ENCODE measurements around the gene GSTM2.

The GSTM2 gene

DNA sequence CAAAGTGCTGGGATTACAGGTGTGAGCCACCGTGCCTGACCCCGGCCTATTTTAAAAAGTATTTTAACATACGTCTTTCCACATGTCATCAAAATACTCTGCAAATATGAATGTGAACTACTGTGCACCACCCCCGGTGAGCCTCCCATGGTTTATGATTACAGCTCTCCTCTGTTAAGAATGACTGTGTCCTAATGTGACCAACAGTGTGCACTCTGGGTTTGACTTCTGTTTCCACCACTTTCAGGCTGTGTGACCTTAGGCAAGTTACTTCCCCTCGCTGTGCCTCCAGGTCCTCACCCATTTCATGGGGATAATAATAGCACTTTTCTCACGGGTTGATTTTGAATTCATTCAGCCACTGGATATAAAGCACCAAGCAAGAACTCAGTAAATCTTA is 33.6 kb upstream of the GSTM2 start:
- Histone ChIP-seq H4K91ac (ENCODE audit: low read depth, low read length, poor library complexity) (no peak overlapping the region), H2BK15ac (ENCODE audit: low read length) (no peak overlapping the region), H3K79me1 (ENCODE audit: low read depth, low read length) (peaks cover 1% of the 10 kb centered on the region), H3K4me3 (ENCODE audit: low read length in 2 of 2) (no peak overlapping the region), H3K27me3 (ENCODE audit: control insufficient read depth in 3 of 3, insufficient read depth in 3 of 3, low read depth in 1 of 3, low read length in 3 of 3) (no peaks in the 10 kb centered on the region), H3K18ac (ENCODE audit: low read length) (no peak overlapping the region), H3K4me2 (ENCODE audit: insufficient read depth, low read length, poor library complexity, severe bottlenecking) (no peak overlapping the region), H4K8ac (ENCODE audit: low read depth, low read length) (no peak overlapping the region), H3K27ac (replicated peaks; ENCODE audit: low read length) (no peak overlapping the region), H2BK5ac (ENCODE audit: low read length) (no peak overlapping the region), H2BK12ac (ENCODE audit: low read length) (no peak overlapping the region), H3K9ac (ENCODE audit: low read depth, low read length, poor library complexity) (no peak overlapping the region), H3K36me3 (replicated peaks in 1 of 2; ENCODE audit: control insufficient read depth in 2 of 2, insufficient read depth in 2 of 2, low read length in 2 of 2) (peaks cover 18 to 26% of the 10 kb centered on the region in 2 donors), H2AK5ac (ENCODE audit: low read depth, low read length) (no peak overlapping the region), H3K23ac (ENCODE audit: low read depth, low read length, poor library complexity) (no peak overlapping the region), H3K4ac (ENCODE audit: low read length) (no peak overlapping the region), H2AFZ (ENCODE audit: low read length) (no peak overlapping the region), H3K4me1 (ENCODE audit: control insufficient read depth in 2 of 2, insufficient read depth in 1 of 2, low read depth in 1 of 2, low read length in 2 of 2) (peaks cover 6 to 17% of the 10 kb centered on the region in 2 donors), H3K9me3 (replicated peaks in 1 of 2; ENCODE audit: control insufficient read depth in 2 of 2, insufficient read depth in 1 of 2, low read depth in 1 of 2, low read length in 2 of 2) (no peaks in the 10 kb centered on the region), H3K14ac (ENCODE audit: low read length) (no peak overlapping the region), H2BK120ac (ENCODE audit: low read depth, low read length) (no peak overlapping the region)
- WGBS, 2 donors (ENCODE audit: extremely low coverage in 2 of 2, insufficient read length in 2 of 2, insufficient replicate concordance in 1 of 2): no CpG with 5 or more reads among the region's 6 CpGs
- no peak for DNase-seq (ENCODE audit: low spot score)

DNA sequence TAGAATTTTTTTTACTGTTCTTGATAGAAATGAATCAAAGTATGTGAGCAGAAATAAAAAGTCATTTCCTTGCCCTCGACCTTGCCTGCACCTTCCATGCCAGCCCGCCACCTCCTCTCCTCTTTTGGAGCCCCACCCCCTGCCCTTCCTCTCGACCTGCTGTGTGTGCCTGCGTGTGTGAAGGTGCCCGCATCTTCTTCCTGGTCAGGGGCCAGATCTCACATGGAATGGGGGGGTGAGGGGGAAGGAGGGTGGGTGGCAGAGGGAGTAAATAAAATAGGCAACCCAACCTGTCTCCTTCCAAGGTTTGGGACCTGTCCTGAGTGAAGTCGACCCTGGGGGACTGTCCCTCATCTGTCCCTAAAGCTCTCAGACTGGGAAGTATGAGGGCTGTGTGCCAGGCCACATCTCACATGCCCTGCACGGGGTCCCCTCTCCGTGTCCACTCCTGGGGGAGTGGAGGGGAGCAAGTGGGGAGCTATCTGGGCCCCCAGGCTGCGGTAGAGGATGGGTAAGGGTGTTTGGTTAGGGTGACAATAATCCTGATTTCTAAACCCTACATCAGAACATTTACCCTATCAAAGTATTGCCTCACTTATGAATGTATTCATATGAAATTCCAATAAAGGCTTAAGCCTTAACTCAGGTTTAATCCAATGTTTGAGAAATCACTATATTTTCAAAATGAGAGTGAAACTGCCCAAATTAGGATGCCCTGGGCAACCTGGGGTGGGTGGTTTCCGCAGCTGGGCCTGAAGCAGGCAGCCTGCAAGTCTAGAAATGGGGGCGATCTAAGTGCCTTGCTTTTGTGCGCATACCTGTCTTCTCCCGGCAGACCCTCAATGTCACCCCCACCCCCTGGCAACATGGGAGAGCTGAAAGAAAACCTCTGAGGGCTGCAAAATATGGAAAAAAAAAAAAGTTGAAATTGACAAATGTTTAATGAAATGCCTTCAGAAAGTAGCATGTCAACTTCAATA is 32.8 kb upstream of the GSTM2 start:
- Histone ChIP-seq H4K91ac (ENCODE audit: low read depth, low read length, poor library complexity) (no peak overlapping the region), H3K4me1 (ENCODE audit: control insufficient read depth in 2 of 2, insufficient read depth in 1 of 2, low read depth in 1 of 2, low read length in 2 of 2) (peaks cover 6 to 17% of the 10 kb centered on the region in 2 donors), H3K27me3 (ENCODE audit: control insufficient read depth in 3 of 3, insufficient read depth in 3 of 3, low read depth in 1 of 3, low read length in 3 of 3) (no peaks in the 10 kb centered on the region), H3K9ac (ENCODE audit: low read depth, low read length, poor library complexity) (no peak overlapping the region), H2BK5ac (ENCODE audit: low read length) (no peak overlapping the region), H3K14ac (ENCODE audit: low read length) (no peak overlapping the region), H2AFZ (ENCODE audit: low read length) (no peak overlapping the region), H3K4me2 (ENCODE audit: insufficient read depth, low read length, poor library complexity, severe bottlenecking) (no peak overlapping the region), H3K36me3 (replicated peaks in 1 of 2; ENCODE audit: control insufficient read depth in 2 of 2, insufficient read depth in 2 of 2, low read length in 2 of 2) (peaks cover 11 to 19% of the 10 kb centered on the region in 2 donors), H2BK12ac (ENCODE audit: low read length) (no peak overlapping the region), H3K4ac (ENCODE audit: low read length) (no peak overlapping the region), H3K79me1 (ENCODE audit: low read depth, low read length) (peaks cover 1% of the 10 kb centered on the region), H3K4me3 (ENCODE audit: low read length in 2 of 2) (no peak overlapping the region), H3K23ac (ENCODE audit: low read depth, low read length, poor library complexity) (no peak overlapping the region), H3K9me3 (replicated peaks in 1 of 2; ENCODE audit: control insufficient read depth in 2 of 2, insufficient read depth in 1 of 2, low read depth in 1 of 2, low read length in 2 of 2) (no peaks in the 10 kb centered on the region), H3K27ac (replicated peaks; ENCODE audit: low read length) (no peak overlapping the region), H2BK120ac (ENCODE audit: low read depth, low read length) (no peak overlapping the region), H4K8ac (ENCODE audit: low read depth, low read length) (peak overlapping the region; percentile 25), H2AK5ac (ENCODE audit: low read depth, low read length) (no peak overlapping the region), H2BK15ac (ENCODE audit: low read length) (no peak overlapping the region), H3K18ac (ENCODE audit: low read length) (no peak overlapping the region)
- WGBS, 2 donors (ENCODE audit: extremely low coverage in 2 of 2, insufficient read length in 2 of 2, insufficient replicate concordance in 1 of 2): no CpG with 5 or more reads among the region's 13 CpGs
- no peak for DNase-seq (ENCODE audit: low spot score)

DNA sequence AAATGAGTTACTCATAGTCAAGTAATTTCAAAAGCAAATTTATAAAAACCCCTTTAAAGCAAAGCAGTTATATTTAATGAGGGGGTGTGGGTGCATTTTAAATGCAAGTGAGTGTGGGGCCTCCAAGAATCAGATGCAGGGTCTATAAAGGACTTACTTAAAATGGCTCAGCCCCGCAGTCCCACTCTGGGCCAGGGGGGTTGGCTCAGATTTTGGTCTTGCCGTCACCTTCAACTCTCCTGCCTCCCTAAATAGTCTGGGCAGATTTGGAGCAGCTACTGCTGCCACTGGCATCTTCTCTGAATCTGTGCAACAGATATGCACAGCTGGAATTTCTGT is 32.0 kb upstream of the GSTM2 start:
- no peak overlapping the region for H3K27ac ChIP-seq (replicated peaks; ENCODE audit: low read length)

DNA sequence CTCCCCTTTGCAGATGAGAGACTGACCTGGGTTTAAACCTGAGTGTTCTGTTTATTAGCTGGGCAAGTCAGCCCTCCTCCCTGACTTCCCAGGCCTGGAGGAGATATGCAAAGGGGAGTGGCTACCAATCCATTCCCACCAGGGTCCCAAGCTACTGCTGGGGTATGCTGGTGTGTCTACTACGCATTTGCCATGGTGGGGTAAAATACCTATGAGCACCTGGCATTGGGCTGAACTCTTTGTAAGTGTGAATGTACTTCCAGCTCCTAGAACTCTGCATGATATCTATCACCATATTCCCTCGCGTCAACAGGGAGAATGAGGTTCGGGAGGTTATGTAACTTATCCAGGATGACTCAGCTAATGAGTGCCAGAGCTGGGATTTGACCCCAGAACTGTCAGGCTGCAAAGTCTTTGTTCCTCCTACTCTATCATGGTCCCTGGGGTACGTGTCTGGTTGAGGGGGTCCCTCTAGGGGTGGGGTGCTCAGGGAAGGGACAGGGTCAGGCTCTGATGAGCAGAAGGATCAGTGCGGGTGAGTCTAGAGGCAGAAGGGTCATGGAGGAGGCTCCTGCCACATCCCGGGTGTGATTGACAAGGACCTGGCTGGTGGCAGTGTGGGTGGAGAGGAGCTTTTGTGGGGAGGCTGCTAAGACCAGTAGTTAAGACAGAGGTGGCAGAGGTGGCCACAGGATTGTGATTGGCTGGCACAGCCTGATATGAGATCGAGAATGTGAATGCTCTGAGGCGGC is 31.5 kb upstream of the GSTM2 start:
- Histone ChIP-seq H3K23ac (ENCODE audit: low read depth, low read length, poor library complexity) (no peak overlapping the region), H3K18ac (ENCODE audit: low read length) (no peak overlapping the region), H3K27me3 (ENCODE audit: control insufficient read depth in 3 of 3, insufficient read depth in 3 of 3, low read depth in 1 of 3, low read length in 3 of 3) (peaks cover 0 to 4% (median 0%) of the 10 kb centered on the region in 3 experiments), H4K8ac (ENCODE audit: low read depth, low read length) (no peak overlapping the region), H3K27ac (replicated peaks; ENCODE audit: low read length) (no peak overlapping the region), H3K4me3 (ENCODE audit: low read length in 2 of 2) (no peak overlapping the region), H4K91ac (ENCODE audit: low read depth, low read length, poor library complexity) (no peak overlapping the region), H2BK15ac (ENCODE audit: low read length) (no peak overlapping the region), H3K4ac (ENCODE audit: low read length) (no peak overlapping the region), H3K79me1 (ENCODE audit: low read depth, low read length) (peaks cover 1% of the 10 kb centered on the region), H3K9ac (ENCODE audit: low read depth, low read length, poor library complexity) (no peak overlapping the region), H2AFZ (ENCODE audit: low read length) (peak overlapping the region; percentile 46), H3K4me2 (ENCODE audit: insufficient read depth, low read length, poor library complexity, severe bottlenecking) (no peak overlapping the region), H3K9me3 (replicated peaks in 1 of 2; ENCODE audit: control insufficient read depth in 2 of 2, insufficient read depth in 1 of 2, low read depth in 1 of 2, low read length in 2 of 2) (no peaks in the 10 kb centered on the region), H3K36me3 (replicated peaks in 1 of 2; ENCODE audit: control insufficient read depth in 2 of 2, insufficient read depth in 2 of 2, low read length in 2 of 2) (peaks cover 2 to 8% of the 10 kb centered on the region in 2 donors), H2BK120ac (ENCODE audit: low read depth, low read length) (no peak overlapping the region), H3K14ac (ENCODE audit: low read length) (no peak overlapping the region), H2BK12ac (ENCODE audit: low read length) (peak overlapping the region; percentile 18), H2BK5ac (ENCODE audit: low read length) (no peak overlapping the region), H3K4me1 (ENCODE audit: control insufficient read depth in 2 of 2, insufficient read depth in 1 of 2, low read depth in 1 of 2, low read length in 2 of 2) (peaks cover 6 to 17% of the 10 kb centered on the region in 2 donors), H2AK5ac (ENCODE audit: low read depth, low read length) (no peak overlapping the region)
- DNase-seq (ENCODE audit: low spot score): no peak
- WGBS, 2 donors (ENCODE audit: extremely low coverage in 2 of 2, insufficient read length in 2 of 2, insufficient replicate concordance in 1 of 2): no CpG with 5 or more reads among the region's 9 CpGs

More for the DNA sequence above, 32.0 kb upstream of the GSTM2 start:
- Histone ChIP-seq H2AFZ (ENCODE audit: low read length) (peak overlapping the region; percentile 40), H3K4me1 (ENCODE audit: control insufficient read depth in 2 of 2, insufficient read depth in 1 of 2, low read depth in 1 of 2, low read length in 2 of 2) (peaks cover 6 to 17% of the 10 kb centered on the region in 2 donors), H3K18ac (ENCODE audit: low read length) (no peak overlapping the region), H3K27me3 (ENCODE audit: control insufficient read depth in 3 of 3, insufficient read depth in 3 of 3, low read depth in 1 of 3, low read length in 3 of 3) (no peaks in the 10 kb centered on the region), H2AK5ac (ENCODE audit: low read depth, low read length) (no peak overlapping the region), H3K36me3 (replicated peaks in 1 of 2; ENCODE audit: control insufficient read depth in 2 of 2, insufficient read depth in 2 of 2, low read length in 2 of 2) (peaks cover 6 to 13% of the 10 kb centered on the region in 2 donors), H3K14ac (ENCODE audit: low read length) (no peak overlapping the region), H2BK12ac (ENCODE audit: low read length) (peak overlapping the region; percentile 18), H3K9ac (ENCODE audit: low read depth, low read length, poor library complexity) (no peak overlapping the region), H3K4me3 (ENCODE audit: low read length in 2 of 2) (no peak overlapping the region), H2BK5ac (ENCODE audit: low read length) (no peak overlapping the region), H3K9me3 (replicated peaks in 1 of 2; ENCODE audit: control insufficient read depth in 2 of 2, insufficient read depth in 1 of 2, low read depth in 1 of 2, low read length in 2 of 2) (no peaks in the 10 kb centered on the region), H4K8ac (ENCODE audit: low read depth, low read length) (no peak overlapping the region), H3K79me1 (ENCODE audit: low read depth, low read length) (peaks cover 1% of the 10 kb centered on the region), H4K91ac (ENCODE audit: low read depth, low read length, poor library complexity) (no peak overlapping the region), H3K23ac (ENCODE audit: low read depth, low read length, poor library complexity) (no peak overlapping the region), H3K4me2 (ENCODE audit: insufficient read depth, low read length, poor library complexity, severe bottlenecking) (no peak overlapping the region), H2BK120ac (ENCODE audit: low read depth, low read length) (no peak overlapping the region), H2BK15ac (ENCODE audit: low read length) (no peak overlapping the region), H3K4ac (ENCODE audit: low read length) (no peak overlapping the region)
- WGBS, 2 donors (ENCODE audit: extremely low coverage in 2 of 2, insufficient read length in 2 of 2, insufficient replicate concordance in 1 of 2): no CpG with 5 or more reads among the region's 2 CpGs
- no peak for DNase-seq (ENCODE audit: low spot score)
